HepG2 (cell line): ENCODE data around the gene SMAD3. TPM values are rescaled to one million over a fixed set of nuclear protein-coding genes. Genes with fewer than 3 reads are reported as not detected.

Experiments
- ATAC-seq: fragments of 200-7000 bp; cut with Tn5 transposase; 3 replicates; pipeline ENCODE4 v1.9.1; 2020; ENCODE audit warnings: mild to moderate bottlenecking, moderate library complexity
- BruUV-seq: library from RNA; stranded (reverse); fragments of 400-500 nt; replicated peaks from 2 replicates; lab custom pipeline; 2021; lab: Mats Ljungman, UMichigan
- CTCF ChIA-PET: fragments of 300-600 bp; formaldehyde crosslinking; extraction: SDS; loops from one replicate; lab custom pipeline; 2021; ENCODE audit warnings: low total read pairs, inconsistent platforms, low intra/inter-chr PET ratio; lab: Yijun Ruan, JAX
- POLR2A ChIA-PET: fragments of 350-600 bp; sonication (Branson Sonifier 250); formaldehyde crosslinking; loops from one replicate; lab custom pipeline; 2020; ENCODE audit warnings: antibody characterized with exemption, inconsistent platforms; lab: Yijun Ruan, JAX
- DNase-seq: peaks from one replicate; pipeline ENCODE4 v3.0.0-alpha.2; 2015; ENCODE audit warnings: low spot score
- FAIRE-seq: peaks from 3 replicates; lab custom pipeline; 2011; peaks lifted over from hg19 to GRCh38; lab: Jason Lieb, UNC
- H2AFZ ChIP-seq: one replicate; pipeline ENCODE4 v1.6.1; 2011; ENCODE audit warnings: low read length, inconsistent platforms
- H3K27ac ChIP-seq: fragments of 300-600 bp; 3 replicates; pipeline ENCODE4 v1.8.0; 2011; ENCODE audit warnings: mixed run types, mild to moderate bottlenecking, mixed read lengths, low read length, inconsistent platforms; ENCODE audit not compliant: insufficient read depth; ENCODE audit errors: extremely low read length
- H3K27me3 ChIP-seq, 2 experiments: fragments of 200-600 bp in 1 of 2; 2 replicates in 1 of 2; 3 replicates in 1 of 2; pipeline versions ENCODE4 v1.6.0 to v1.8.0; 2011; ENCODE audit warnings: low read length in 2 of 2, mild to moderate bottlenecking in 2 of 2, moderate library complexity in 2 of 2, inconsistent platforms in 1 of 2; ENCODE audit not compliant: insufficient read depth in 2 of 2, control insufficient read depth in 1 of 2
- H3K36me3 ChIP-seq, 2 experiments: fragments of 200-600 bp in 1 of 2; replicated peaks in 1 of 2; 2 replicates in 1 of 2; 3 replicates in 1 of 2; pipeline versions ENCODE4 v1.5.1 to v1.8.0; 2011; ENCODE audit warnings: low read length in 2 of 2, inconsistent platforms in 1 of 2; ENCODE audit not compliant: insufficient read depth in 2 of 2, control insufficient read depth in 1 of 2
- H3K4me1 ChIP-seq: 2 replicates; pipeline ENCODE4 v1.5.1; 2012; ENCODE audit warnings: low read length, inconsistent platforms; ENCODE audit not compliant: insufficient read depth
- H3K4me2 ChIP-seq: 2 replicates; pipeline ENCODE4 v1.6.0; 2011; ENCODE audit warnings: low read depth, low read length, inconsistent platforms
- H3K4me3 ChIP-seq, 3 experiments: fragments of 200-600 bp in 1 of 3; sonication (generic), shearing (Covaris generic) in 1 of 3; replicated peaks in 1 of 3; 2 replicates each; pipeline ENCODE4 v1.5.1; 2011 to 2016; ENCODE audit warnings: low read length in 3 of 3, inconsistent platforms in 2 of 3, low read depth in 2 of 3, mild to moderate bottlenecking in 2 of 3, control low read depth in 1 of 3, mixed read lengths in 1 of 3; ENCODE audit not compliant: insufficient read depth in 1 of 3
- H3K79me2 ChIP-seq: one replicate; pipeline ENCODE4 v1.6.1; 2011; ENCODE audit warnings: low read length, inconsistent platforms; ENCODE audit not compliant: insufficient read depth
- H3K9ac ChIP-seq: 2 replicates; pipeline ENCODE4 v1.6.0; 2011; ENCODE audit warnings: mild to moderate bottlenecking, low read depth, low read length, inconsistent platforms; ENCODE audit not compliant: insufficient read depth
- H3K9me3 ChIP-seq: 2 replicates; pipeline ENCODE4 v1.5.1; 2012; ENCODE audit warnings: mild to moderate bottlenecking, low read length
- H4K20me1 ChIP-seq: 2 replicates; pipeline ENCODE4 v1.6.0; 2011; ENCODE audit warnings: inconsistent platforms, mild to moderate bottlenecking, low read length, moderate library complexity; ENCODE audit not compliant: insufficient read depth
- DMAP1 ChIP-seq: IDR thresholded peaks from 2 replicates; pipeline ENCODE4 v1.6.1; 2016
- ELF3 ChIP-seq: IDR thresholded peaks from 2 replicates; pipeline ENCODE4 v1.6.1; 2016; ENCODE audit warnings: missing genetic modification reagents, missing compliant biosample characterization
- HNF4A ChIP-seq: sonication (generic); formaldehyde crosslinking; IDR thresholded peaks from 2 replicates; pipeline ENCODE4 v1.4.0; 2020; ENCODE audit warnings: missing genetic modification reagents
- HNF4G ChIP-seq, 2 experiments: sonication (generic) in 1 of 2; formaldehyde crosslinking in 1 of 2; IDR thresholded peaks; 2 replicates each; pipeline versions ENCODE4 v1.4.0 to v1.6.1; 2011 to 2020; ENCODE audit warnings: borderline replicate concordance in 2 of 2, low read depth in 2 of 2, mild to moderate bottlenecking in 2 of 2, low read length in 1 of 2, missing genetic modification reagents in 1 of 2, moderate library complexity in 1 of 2
- KMT2B ChIP-seq: IDR thresholded peaks from 2 replicates; pipeline ENCODE4 v1.6.1; 2016; ENCODE audit warnings: missing genetic modification reagents, missing compliant biosample characterization
- NR2F6 ChIP-seq, 2 experiments: IDR thresholded peaks; 2 replicates each; pipeline ENCODE4 v1.6.1; 2016; ENCODE audit warnings: antibody characterized with exemption in 1 of 2, mild to moderate bottlenecking in 1 of 2
- RFX5 ChIP-seq: IDR thresholded peaks from 2 replicates; pipeline ENCODE4 v1.6.1; 2011; ENCODE audit warnings: low read depth, low read length, improper control_type of control experiment
- RXRB ChIP-seq: IDR thresholded peaks from 2 replicates; pipeline ENCODE4 v1.6.1; 2016; ENCODE audit warnings: borderline replicate concordance, missing genetic modification reagents, missing compliant biosample characterization
- STAG1 ChIP-seq: sonication (generic); formaldehyde crosslinking; IDR thresholded peaks from 2 replicates; pipeline ENCODE4 v1.4.0; 2020; ENCODE audit warnings: missing genetic modification reagents
- TAF1 ChIP-seq: sonication (generic); formaldehyde crosslinking; IDR thresholded peaks from 2 replicates; pipeline ENCODE4 v1.4.0; 2020; ENCODE audit warnings: missing genetic modification reagents
- ZBTB7B ChIP-seq: sonication (generic); formaldehyde crosslinking; IDR thresholded peaks from 2 replicates; pipeline ENCODE4 v1.4.0; 2020; ENCODE audit warnings: missing genetic modification reagents
- ZNF33B ChIP-seq: sonication (generic); formaldehyde crosslinking; IDR thresholded peaks from 2 replicates; pipeline ENCODE4 v1.5.1; 2020; ENCODE audit warnings: mild to moderate bottlenecking, missing genetic modification reagents
- ZNF788 ChIP-seq: sonication (generic); formaldehyde crosslinking; IDR thresholded peaks from 2 replicates; pipeline ENCODE4 v1.5.0; 2020; ENCODE audit warnings: mild to moderate bottlenecking, missing genetic modification reagents, borderline replicate concordance
- WGBS: methylation state at CpG from one replicate; pipeline ENCODE4 v1.1.6; 2017; ENCODE audit warnings: low lambda C conversion rate; 5-methylcytosine and 5-hydroxymethylcytosine counted together
- in situ Hi-C: cut with HindIII; loops from 2 replicates; pipeline ENCODE4 v1.10.0; 2017; ENCODE audit warnings: low pct_unique_long_range_greater_than_20kb; ENCODE audit not compliant: extremely low pct_ligation_motif_present
- intact Hi-C: fragments of 100-400 bp; cut with micrococcal nuclease; formaldehyde crosslinking; loops from one replicate; pipeline ENCODE4 v1.10.0; 2022; ENCODE audit not compliant: unreplicated experiment
- polyA plus RNA-seq, 8 experiments: library from polyadenylated mRNA; depleted of rRNA in 3 of 8; stranded (reverse) in 7 of 8; unstranded in 1 of 8; fragments of >200 nt; fragmentation: Illumina TruSeq in 4 of 8; extraction: Trizol in 4 of 8; gene quantifications; 2 replicates each; pipeline versions ENCODE4 v1.2.1 to v1.2.3, GENCODE V29; 2011 to 2016; ENCODE audit warnings: low read depth in 4 of 8, missing spikeins in 1 of 8, mixed read lengths in 1 of 8; ENCODE audit not compliant: insufficient read depth in 1 of 8
- total RNA-seq, 5 experiments: library from RNA; depleted of rRNA; stranded (reverse); fragments of >200 nt; fragmentation: Illumina TruSeq; extraction: Trizol; gene quantifications; 2 replicates each; pipeline ENCODE4 v1.2.3, GENCODE V29; 2016; ENCODE audit warnings: low read depth in 1 of 5
- TF ChIP-seq, protein P1 (sequence below): IDR thresholded peaks from 2 replicates; pipeline ENCODE4 v1.6.1; 2016
- TF ChIP-seq, protein P2 (sequence below): sonication (generic); formaldehyde crosslinking; IDR thresholded peaks from 2 replicates; pipeline ENCODE4 v1.4.0; 2020; ENCODE audit warnings: missing genetic modification reagents

SMAD3 gene
- total and polyA plus RNA-seq, 2 of the 13 experiments (the other 11 are each of a cell fraction or from before 2014, with no cell fraction given), result 8.6 to 56.3 TPM

GRCh38 chr15:67067930-67068551 is 2.6 kb downstream of the SMAD3 start:
- ATAC-seq (no peak), DNase-seq (no peak), FAIRE-seq (peak; percentile 40)
- ChIA-PET CTCF (no interaction called here), POLR2A (interaction anchor here (0.7 to 6.9 kb wide), 5 partner anchors 9 to 83 kb away, joined by 3 to 64 read pairs (median 3); no protein-coding TSS in a partner anchor)
- Histone ChIP-seq H3K9ac (peak overlapping the region; percentile 90), H3K9me3 (no peaks in the 10 kb centered on the region), H3K4me2 (peak overlapping the region; percentile 89), H3K27ac (peak overlapping the region; percentile 35), H4K20me1 (peaks cover 47% of the 10 kb centered on the region), H3K36me3 (peaks cover 6 to 11% of the 10 kb centered on the region in 2 experiments), H3K4me1 (peaks cover 64% of the 10 kb centered on the region), H3K79me2 (peaks cover 68% of the 10 kb centered on the region), H3K4me3 (peak overlapping the region; percentile 78 to 98 (median 92)), H3K27me3 (no peaks in the 10 kb centered on the region; a peak in 1 of 5 replicates), H2AFZ (no peak overlapping the region)
- in situ Hi-C loops, result no loop called here
- 3% methylated on average over 3 of the region's 3 CpGs for WGBS
- intact Hi-C loops, result loop anchor here (2.0 kb wide), 1 partner anchor 187 kb away; the partner anchor contains the start of genes AAGAB and IQCH
- BruUV-seq, result TSS peak; percentile 1
- TF ChIP-seq ELF3 (CRISPR knock-in tag), result 0 out of 2 replicates have a peak, but pooled peaks have one; percentile 18
- TF ChIP-seq STAG1 (CRISPR knock-in tag), result peak; percentile 7; the same call in 1 of the 2 replicates
- TF ChIP-seq KMT2B, result no peak
- no peak for TF ChIP-seq RFX5
- no peak for TF ChIP-seq NR2F6 (IDR thresholded peaks at IDR 0.05)
- 0 out of 2 replicates have a peak, but pooled peaks have one; percentile 8 for TF ChIP-seq NR2F6 (CRISPR knock-in tag; IDR thresholded peaks at IDR 0.05)
- peak; percentile 35; the same call in 1 of the 2 replicates for TF ChIP-seq HNF4G (IDR thresholded peaks at IDR 0.05; ENCODE audit: borderline replicate concordance, low read depth, low read length)
- TF ChIP-seq HNF4G (CRISPR knock-in tag; IDR thresholded peaks at IDR 0.05; ENCODE audit: borderline replicate concordance, low read depth), result no peak
- TF ChIP-seq, protein P1, sequence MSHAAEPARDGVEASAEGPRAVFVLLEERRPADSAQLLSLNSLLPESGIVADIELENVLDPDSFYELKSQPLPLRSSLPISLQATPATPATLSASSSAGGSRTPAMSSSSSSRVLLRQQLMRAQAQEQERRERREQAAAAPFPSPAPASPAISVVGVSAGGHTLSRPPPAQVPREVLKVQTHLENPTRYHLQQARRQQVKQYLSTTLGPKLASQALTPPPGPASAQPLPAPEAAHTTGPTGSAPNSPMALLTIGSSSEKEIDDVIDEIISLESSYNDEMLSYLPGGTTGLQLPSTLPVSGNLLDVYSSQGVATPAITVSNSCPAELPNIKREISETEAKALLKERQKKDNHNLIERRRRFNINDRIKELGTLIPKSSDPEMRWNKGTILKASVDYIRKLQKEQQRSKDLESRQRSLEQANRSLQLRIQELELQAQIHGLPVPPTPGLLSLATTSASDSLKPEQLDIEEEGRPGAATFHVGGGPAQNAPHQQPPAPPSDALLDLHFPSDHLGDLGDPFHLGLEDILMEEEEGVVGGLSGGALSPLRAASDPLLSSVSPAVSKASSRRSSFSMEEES, result no peak
- TF ChIP-seq ZBTB7B, result peak; percentile 23; the same call in 1 of the 2 replicates
- peak; percentile 33; the same call in 1 of the 2 replicates for TF ChIP-seq DMAP1 (CRISPR knock-in tag)
- TF ChIP-seq RXRB (CRISPR knock-in tag), result no peak
- peak; percentile 24 for TF ChIP-seq HNF4A (CRISPR knock-in tag)
- no peak for TF ChIP-seq ZNF33B
- 0 out of 2 replicates have a peak, but pooled peaks have one; percentile 25 for TF ChIP-seq TAF1 (CRISPR knock-in tag)
- TF ChIP-seq, protein P2, sequence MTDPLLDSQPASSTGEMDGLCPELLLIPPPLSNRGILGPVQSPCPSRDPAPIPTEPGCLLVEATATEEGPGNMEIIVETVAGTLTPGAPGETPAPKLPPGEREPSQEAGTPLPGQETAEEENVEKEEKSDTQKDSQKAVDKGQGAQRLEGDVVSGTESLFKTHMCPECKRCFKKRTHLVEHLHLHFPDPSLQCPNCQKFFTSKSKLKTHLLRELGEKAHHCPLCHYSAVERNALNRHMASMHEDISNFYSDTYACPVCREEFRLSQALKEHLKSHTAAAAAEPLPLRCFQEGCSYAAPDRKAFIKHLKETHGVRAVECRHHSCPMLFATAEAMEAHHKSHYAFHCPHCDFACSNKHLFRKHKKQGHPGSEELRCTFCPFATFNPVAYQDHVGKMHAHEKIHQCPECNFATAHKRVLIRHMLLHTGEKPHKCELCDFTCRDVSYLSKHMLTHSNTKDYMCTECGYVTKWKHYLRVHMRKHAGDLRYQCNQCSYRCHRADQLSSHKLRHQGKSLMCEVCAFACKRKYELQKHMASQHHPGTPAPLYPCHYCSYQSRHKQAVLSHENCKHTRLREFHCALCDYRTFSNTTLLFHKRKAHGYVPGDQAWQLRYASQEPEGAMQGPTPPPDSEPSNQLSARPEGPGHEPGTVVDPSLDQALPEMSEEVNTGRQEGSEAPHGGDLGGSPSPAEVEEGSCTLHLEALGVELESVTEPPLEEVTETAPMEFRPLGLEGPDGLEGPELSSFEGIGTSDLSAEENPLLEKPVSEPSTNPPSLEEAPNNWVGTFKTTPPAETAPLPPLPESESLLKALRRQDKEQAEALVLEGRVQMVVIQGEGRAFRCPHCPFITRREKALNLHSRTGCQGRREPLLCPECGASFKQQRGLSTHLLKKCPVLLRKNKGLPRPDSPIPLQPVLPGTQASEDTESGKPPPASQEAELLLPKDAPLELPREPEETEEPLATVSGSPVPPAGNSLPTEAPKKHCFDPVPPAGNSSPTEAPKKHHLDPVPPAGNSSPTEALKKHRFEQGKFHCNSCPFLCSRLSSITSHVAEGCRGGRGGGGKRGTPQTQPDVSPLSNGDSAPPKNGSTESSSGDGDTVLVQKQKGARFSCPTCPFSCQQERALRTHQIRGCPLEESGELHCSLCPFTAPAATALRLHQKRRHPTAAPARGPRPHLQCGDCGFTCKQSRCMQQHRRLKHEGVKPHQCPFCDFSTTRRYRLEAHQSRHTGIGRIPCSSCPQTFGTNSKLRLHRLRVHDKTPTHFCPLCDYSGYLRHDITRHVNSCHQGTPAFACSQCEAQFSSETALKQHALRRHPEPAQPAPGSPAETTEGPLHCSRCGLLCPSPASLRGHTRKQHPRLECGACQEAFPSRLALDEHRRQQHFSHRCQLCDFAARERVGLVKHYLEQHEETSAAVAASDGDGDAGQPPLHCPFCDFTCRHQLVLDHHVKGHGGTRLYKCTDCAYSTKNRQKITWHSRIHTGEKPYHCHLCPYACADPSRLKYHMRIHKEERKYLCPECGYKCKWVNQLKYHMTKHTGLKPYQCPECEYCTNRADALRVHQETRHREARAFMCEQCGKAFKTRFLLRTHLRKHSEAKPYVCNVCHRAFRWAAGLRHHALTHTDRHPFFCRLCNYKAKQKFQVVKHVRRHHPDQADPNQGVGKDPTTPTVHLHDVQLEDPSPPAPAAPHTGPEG (CRISPR knock-in tag), result peak; percentile 43; the same call in 1 of the 2 replicates
- TF ChIP-seq ZNF788, result 0 out of 2 replicates have a peak, but pooled peaks have one; percentile 17
